HepG2 (cell line): ENCODE data around the gene SLC35A1. TPM values are rescaled to one million over a fixed set of nuclear protein-coding genes. Genes with fewer than 3 reads are reported as not detected.

Experiments used
- AHR ChIP-seq: IDR thresholded peaks from 2 replicates; pipeline ENCODE4 v1.6.1; 2018; ENCODE audit warnings: missing genetic modification reagents, missing compliant biosample characterization
- HMG20A ChIP-seq: IDR thresholded peaks from 2 replicates; pipeline ENCODE4 v1.6.1; 2016; ENCODE audit warnings: borderline replicate concordance
- HNF4G ChIP-seq, 2 experiments: sonication (generic) in 1 of 2; formaldehyde crosslinking in 1 of 2; IDR thresholded peaks; 2 replicates each; pipeline versions ENCODE4 v1.4.0 to v1.6.1; 2011 to 2020; ENCODE audit warnings: borderline replicate concordance in 2 of 2, low read depth in 2 of 2, mild to moderate bottlenecking in 2 of 2, low read length in 1 of 2, missing genetic modification reagents in 1 of 2, moderate library complexity in 1 of 2
- HOXA5 ChIP-seq: sonication (generic); formaldehyde crosslinking; IDR thresholded peaks from 2 replicates; pipeline ENCODE4 v1.4.0; 2020; ENCODE audit warnings: missing genetic modification reagents
- KDM2A ChIP-seq: sonication (generic); formaldehyde crosslinking; IDR thresholded peaks from 2 replicates; pipeline ENCODE4 v1.4.0; 2020; ENCODE audit warnings: low read depth, missing genetic modification reagents, borderline replicate concordance
- KLF16 ChIP-seq, 2 experiments: sonication (generic) in 1 of 2; formaldehyde crosslinking in 1 of 2; IDR thresholded peaks; 2 replicates each; pipeline versions ENCODE4 v1.6.1 to v1.8.0; 2016 to 2023; ENCODE audit warnings: missing genetic modification reagents in 2 of 2, missing compliant biosample characterization in 1 of 2
- MED1 ChIP-seq: sonication (generic); formaldehyde crosslinking; IDR thresholded peaks from 2 replicates; pipeline ENCODE4 v1.4.0; 2020; ENCODE audit warnings: missing genetic modification reagents
- MEIS2 ChIP-seq: sonication (generic); formaldehyde crosslinking; IDR thresholded peaks from 2 replicates; pipeline ENCODE4 v1.9.0; 2021; ENCODE audit warnings: mild to moderate bottlenecking, missing genetic modification reagents
- NR1H2 ChIP-seq: sonication (generic); formaldehyde crosslinking; IDR thresholded peaks from 2 replicates; pipeline ENCODE4 v1.8.1; 2022; ENCODE audit warnings: low read depth, missing genetic modification reagents, borderline replicate concordance
- SMC3 ChIP-seq: IDR thresholded peaks from 2 replicates; pipeline ENCODE4 v1.6.1; 2011; ENCODE audit warnings: low read length, improper control_type of control experiment
- SP140L ChIP-seq: sonication (generic); formaldehyde crosslinking; IDR thresholded peaks from 2 replicates; pipeline ENCODE4 v1.4.0; 2020; ENCODE audit warnings: missing genetic modification reagents, borderline replicate concordance
- TEAD3 ChIP-seq: optimal IDR thresholded peaks from 2 replicates; pipeline ENCODE3; 2016; ENCODE audit warnings: borderline replicate concordance
- ZBTB7B ChIP-seq: sonication (generic); formaldehyde crosslinking; IDR thresholded peaks from 2 replicates; pipeline ENCODE4 v1.4.0; 2020; ENCODE audit warnings: missing genetic modification reagents
- ZFP62 ChIP-seq: sonication (generic); formaldehyde crosslinking; IDR thresholded peaks from 2 replicates; pipeline ENCODE4 v1.4.0; 2020; ENCODE audit warnings: missing genetic modification reagents
- ZNF30 ChIP-seq: sonication (generic); formaldehyde crosslinking; IDR thresholded peaks from 2 replicates; pipeline ENCODE4 v1.5.0; 2020; ENCODE audit warnings: mild to moderate bottlenecking, missing genetic modification reagents
- ZNF496 ChIP-seq: sonication (generic); formaldehyde crosslinking; IDR thresholded peaks from 2 replicates; pipeline ENCODE4 v1.8.1; 2023; ENCODE audit warnings: mild to moderate bottlenecking, moderate library complexity, missing genetic modification reagents; ENCODE audit not compliant: insufficient replicate concordance
- ZNF530 ChIP-seq: sonication (generic); formaldehyde crosslinking; IDR thresholded peaks from 2 replicates; pipeline ENCODE4 v1.5.0; 2020; ENCODE audit warnings: low read depth, mild to moderate bottlenecking, missing genetic modification reagents
- ZNF556 ChIP-seq: sonication (generic); formaldehyde crosslinking; IDR thresholded peaks from 2 replicates; pipeline ENCODE4 v1.4.0; 2020; ENCODE audit warnings: mild to moderate bottlenecking, missing genetic modification reagents, borderline replicate concordance
- ZNF605 ChIP-seq: sonication (generic); formaldehyde crosslinking; IDR thresholded peaks from 2 replicates; pipeline ENCODE4 v1.8.0; 2022; ENCODE audit warnings: mild to moderate bottlenecking, missing genetic modification reagents
- polyA plus RNA-seq, 8 experiments: library from polyadenylated mRNA; depleted of rRNA in 3 of 8; stranded (reverse) in 7 of 8; unstranded in 1 of 8; fragments of >200 nt; fragmentation: Illumina TruSeq in 4 of 8; extraction: Trizol in 4 of 8; gene quantifications; 2 replicates each; pipeline versions ENCODE4 v1.2.1 to v1.2.3, GENCODE V29; 2011 to 2016; ENCODE audit warnings: low read depth in 4 of 8, missing spikeins in 1 of 8, mixed read lengths in 1 of 8; ENCODE audit not compliant: insufficient read depth in 1 of 8
- total RNA-seq, 5 experiments: library from RNA; depleted of rRNA; stranded (reverse); fragments of >200 nt; fragmentation: Illumina TruSeq; extraction: Trizol; gene quantifications; 2 replicates each; pipeline ENCODE4 v1.2.3, GENCODE V29; 2016; ENCODE audit warnings: low read depth in 1 of 5
- TF ChIP-seq, protein P1 (sequence below): sonication (generic); formaldehyde crosslinking; IDR thresholded peaks from 2 replicates; pipeline ENCODE4 v1.8.0; 2022; ENCODE audit warnings: low read depth, missing genetic modification reagents
- TF ChIP-seq, protein P2 (sequence below): sonication (generic); formaldehyde crosslinking; IDR thresholded peaks from 2 replicates; pipeline ENCODE4 v1.4.0; 2020; ENCODE audit warnings: missing genetic modification reagents, borderline replicate concordance
- TF ChIP-seq, protein P3 (sequence below): sonication (generic); formaldehyde crosslinking; IDR thresholded peaks from 2 replicates; pipeline ENCODE4 v1.8.0; 2022; ENCODE audit warnings: mild to moderate bottlenecking, missing genetic modification reagents, borderline replicate concordance
- TF ChIP-seq, protein P4 (sequence below): IDR thresholded peaks from 2 replicates; pipeline ENCODE4 v1.6.1; 2012; ENCODE audit warnings: inconsistent platforms
- TF ChIP-seq, protein P5 (sequence below): conservative IDR thresholded peaks from 2 replicates; pipeline ENCODE4 v1.6.1; 2018; ENCODE audit warnings: missing genetic modification reagents

The SLC35A1 gene
- total and polyA plus RNA-seq, 2 of the 13 experiments (the other 11 are each of a cell fraction or from before 2014, with no cell fraction given), result 24.8 to 25.1 TPM

DNA sequence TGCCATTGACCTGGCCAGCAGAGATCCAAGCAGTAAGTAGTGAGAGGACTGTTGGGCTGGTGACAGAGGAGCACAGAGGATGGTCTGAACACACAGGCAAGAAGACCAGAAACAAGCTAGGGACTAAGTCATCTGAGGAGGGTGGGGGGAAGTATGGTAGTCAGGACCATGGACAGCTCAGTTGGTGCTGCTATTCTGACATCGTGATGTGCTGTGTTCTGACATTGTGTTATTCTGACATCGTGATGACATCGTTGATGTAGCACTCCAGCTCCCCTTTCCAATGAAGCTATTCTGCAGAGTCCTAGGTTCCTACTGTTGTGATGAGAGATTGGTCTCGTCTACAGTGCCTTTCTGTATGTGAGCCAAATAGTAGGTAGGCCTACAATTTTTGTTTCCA lies 36.3 kb upstream of the SLC35A1 start (continued):
- TF ChIP-seq, protein P1, sequence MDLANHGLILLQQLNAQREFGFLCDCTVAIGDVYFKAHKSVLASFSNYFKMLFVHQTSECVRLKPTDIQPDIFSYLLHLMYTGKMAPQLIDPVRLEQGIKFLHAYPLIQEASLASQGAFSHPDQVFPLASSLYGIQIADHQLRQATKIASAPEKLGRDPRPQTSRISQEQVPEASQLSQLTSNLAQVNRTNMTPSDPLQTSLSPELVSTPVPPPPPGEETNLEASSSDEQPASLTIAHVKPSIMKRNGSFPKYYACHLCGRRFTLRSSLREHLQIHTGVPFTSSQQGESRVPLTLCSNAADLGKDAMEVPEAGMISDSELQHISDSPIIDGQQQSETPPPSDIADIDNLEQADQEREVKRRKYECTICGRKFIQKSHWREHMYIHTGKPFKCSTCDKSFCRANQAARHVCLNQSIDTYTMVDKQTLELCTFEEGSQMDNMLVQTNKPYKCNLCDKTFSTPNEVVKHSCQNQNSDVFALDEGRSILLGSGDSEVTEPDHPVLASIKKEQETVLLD (CRISPR knock-in tag), result no peak
- TF ChIP-seq HNF4G (IDR thresholded peaks at IDR 0.05; ENCODE audit: borderline replicate concordance, low read depth, low read length) (no peak), HNF4G (CRISPR knock-in tag; IDR thresholded peaks at IDR 0.05; ENCODE audit: borderline replicate concordance, low read depth) (no peak), HMG20A (CRISPR knock-in tag) (0 out of 2 replicates have a peak, but pooled peaks have one; percentile 24), ZBTB7B (CRISPR knock-in tag) (no peak), ZNF605 (CRISPR knock-in tag) (no peak), ZNF496 (no peak), HOXA5 (CRISPR knock-in tag) (no peak; the same call in 1 of the 2 replicates), KLF16 (CRISPR knock-in tag; IDR thresholded peaks at IDR 0.05) (peak in 1 of 2 experiments; percentile 96; a peak in 2 of 4 replicates), MED1 (CRISPR knock-in tag) (peak; percentile 54), ZFP62 (no peak), NR1H2 (CRISPR knock-in tag) (no peak), AHR (CRISPR knock-in tag) (peak; percentile 41; the same call in 1 of the 2 replicates), KDM2A (no peak), ZNF556 (CRISPR knock-in tag) (no peak), SP140L (CRISPR knock-in tag) (no peak), MEIS2 (CRISPR knock-in tag) (peak; percentile 80; the same call in 1 of the 2 replicates), ZNF530 (CRISPR knock-in tag) (0 out of 2 replicates have a peak, but pooled peaks have one; percentile 67), TEAD3 (CRISPR knock-in tag) (peak; percentile 82), SMC3 (no peak), ZNF30 (CRISPR knock-in tag) (no peak)
- TF ChIP-seq, protein P2, sequence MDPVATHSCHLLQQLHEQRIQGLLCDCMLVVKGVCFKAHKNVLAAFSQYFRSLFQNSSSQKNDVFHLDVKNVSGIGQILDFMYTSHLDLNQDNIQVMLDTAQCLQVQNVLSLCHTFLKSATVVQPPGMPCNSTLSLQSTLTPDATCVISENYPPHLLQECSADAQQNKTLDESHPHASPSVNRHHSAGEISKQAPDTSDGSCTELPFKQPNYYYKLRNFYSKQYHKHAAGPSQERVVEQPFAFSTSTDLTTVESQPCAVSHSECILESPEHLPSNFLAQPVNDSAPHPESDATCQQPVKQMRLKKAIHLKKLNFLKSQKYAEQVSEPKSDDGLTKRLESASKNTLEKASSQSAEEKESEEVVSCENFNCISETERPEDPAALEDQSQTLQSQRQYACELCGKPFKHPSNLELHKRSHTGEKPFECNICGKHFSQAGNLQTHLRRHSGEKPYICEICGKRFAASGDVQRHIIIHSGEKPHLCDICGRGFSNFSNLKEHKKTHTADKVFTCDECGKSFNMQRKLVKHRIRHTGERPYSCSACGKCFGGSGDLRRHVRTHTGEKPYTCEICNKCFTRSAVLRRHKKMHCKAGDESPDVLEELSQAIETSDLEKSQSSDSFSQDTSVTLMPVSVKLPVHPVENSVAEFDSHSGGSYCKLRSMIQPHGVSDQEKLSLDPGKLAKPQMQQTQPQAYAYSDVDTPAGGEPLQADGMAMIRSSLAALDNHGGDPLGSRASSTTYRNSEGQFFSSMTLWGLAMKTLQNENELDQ (CRISPR knock-in tag), result peak; percentile 80; the same call in 1 of the 2 replicates
- TF ChIP-seq, protein P3, sequence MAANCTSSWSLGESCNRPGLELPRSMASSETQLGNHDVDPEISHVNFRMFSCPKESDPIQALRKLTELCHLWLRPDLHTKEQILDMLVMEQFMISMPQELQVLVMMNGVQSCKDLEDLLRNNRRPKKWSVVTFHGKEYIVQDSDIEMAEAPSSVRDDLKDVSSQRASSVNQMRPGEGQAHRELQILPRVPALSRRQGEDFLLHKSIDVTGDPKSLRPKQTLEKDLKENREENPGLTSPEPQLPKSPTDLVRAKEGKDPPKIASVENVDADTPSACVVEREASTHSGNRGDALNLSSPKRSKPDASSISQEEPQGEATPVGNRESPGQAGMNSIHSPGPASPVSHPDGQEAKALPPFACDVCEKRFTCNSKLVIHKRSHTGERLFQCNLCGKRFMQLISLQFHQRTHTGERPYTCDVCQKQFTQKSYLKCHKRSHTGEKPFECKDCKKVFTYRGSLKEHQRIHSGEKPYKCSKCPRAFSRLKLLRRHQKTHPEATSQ (CRISPR knock-in tag), result no peak
- TF ChIP-seq, protein P4, sequence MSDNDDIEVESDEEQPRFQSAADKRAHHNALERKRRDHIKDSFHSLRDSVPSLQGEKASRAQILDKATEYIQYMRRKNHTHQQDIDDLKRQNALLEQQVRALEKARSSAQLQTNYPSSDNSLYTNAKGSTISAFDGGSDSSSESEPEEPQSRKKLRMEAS, result no peak
- TF ChIP-seq, protein P5, sequence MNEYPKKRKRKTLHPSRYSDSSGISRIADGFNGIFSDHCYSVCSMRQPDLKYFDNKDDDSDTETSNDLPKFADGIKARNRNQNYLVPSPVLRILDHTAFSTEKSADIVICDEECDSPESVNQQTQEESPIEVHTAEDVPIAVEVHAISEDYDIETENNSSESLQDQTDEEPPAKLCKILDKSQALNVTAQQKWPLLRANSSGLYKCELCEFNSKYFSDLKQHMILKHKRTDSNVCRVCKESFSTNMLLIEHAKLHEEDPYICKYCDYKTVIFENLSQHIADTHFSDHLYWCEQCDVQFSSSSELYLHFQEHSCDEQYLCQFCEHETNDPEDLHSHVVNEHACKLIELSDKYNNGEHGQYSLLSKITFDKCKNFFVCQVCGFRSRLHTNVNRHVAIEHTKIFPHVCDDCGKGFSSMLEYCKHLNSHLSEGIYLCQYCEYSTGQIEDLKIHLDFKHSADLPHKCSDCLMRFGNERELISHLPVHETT (CRISPR knock-in tag), result no peak
